Middle frontal gyrus (tissue), 1 donor: ENCODE results near the gene ITPKC.
"Not testable (repeated sequence)": the region's sequence is repeated elsewhere in the genome, so short reads cannot be mapped to it uniquely, and the experiment has no call there.

Experiments
- DNase-seq: peaks from one replicate; pipeline ENCODE4 v3.0.0-alpha.2; 2015; ENCODE audit warnings: low spot score; ENCODE audit errors: extremely low spot score

ITPKC gene

DNA sequence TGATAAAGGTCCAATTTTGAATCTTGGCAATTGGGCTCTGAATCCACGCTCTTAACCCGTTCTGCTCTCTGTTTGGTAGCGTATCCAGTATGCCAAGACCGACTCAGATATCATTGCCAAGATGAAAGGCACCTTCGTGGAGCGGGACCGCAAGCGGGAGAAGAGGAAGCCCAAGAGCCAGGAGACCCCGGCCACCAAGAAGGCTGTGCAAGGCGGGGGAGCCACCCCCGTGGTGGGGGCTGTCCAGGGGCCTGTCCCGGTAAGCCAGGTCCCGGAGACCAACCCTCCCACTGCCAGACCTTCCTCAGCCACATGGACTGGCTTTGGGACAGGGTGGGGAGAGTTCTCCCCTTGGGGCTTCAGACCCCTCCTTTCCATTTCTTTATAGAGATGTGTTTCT, 42.4 kb downstream of the ITPKC start:
- DNase-seq: no peak

DNA sequence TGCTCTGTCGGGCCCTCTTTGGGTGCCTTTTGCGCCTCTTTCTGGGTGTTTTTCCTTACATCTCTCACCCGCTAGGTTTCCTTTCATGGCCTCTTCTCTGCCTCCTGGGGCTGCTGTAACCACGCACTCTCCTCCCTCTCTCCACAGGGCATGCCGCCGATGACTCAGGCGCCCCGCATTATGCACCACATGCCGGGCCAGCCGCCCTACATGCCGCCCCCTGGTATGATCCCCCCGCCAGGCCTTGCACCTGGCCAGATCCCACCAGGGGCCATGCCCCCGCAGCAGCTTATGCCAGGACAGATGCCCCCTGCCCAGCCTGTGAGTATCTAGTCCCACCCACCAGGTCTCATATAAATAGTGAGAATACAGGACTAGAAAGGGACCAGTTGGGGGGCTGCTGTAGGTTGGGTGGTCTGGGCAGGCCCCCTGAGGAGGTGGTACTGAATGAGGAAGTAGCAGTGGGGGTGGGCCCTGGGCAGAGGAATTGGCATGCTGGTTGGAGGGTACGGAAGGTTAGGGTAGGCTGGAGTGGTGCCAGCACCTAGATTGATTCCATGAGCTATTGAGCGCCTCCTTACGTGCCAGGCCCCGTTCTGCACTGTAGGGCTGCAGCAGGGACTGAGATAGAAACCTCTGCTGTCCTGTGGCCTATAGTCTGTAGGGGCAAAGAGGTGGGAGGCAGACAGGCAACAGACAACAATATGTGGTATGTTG, 46.0 kb downstream of the ITPKC start:
- no peak for DNase-seq

DNA sequence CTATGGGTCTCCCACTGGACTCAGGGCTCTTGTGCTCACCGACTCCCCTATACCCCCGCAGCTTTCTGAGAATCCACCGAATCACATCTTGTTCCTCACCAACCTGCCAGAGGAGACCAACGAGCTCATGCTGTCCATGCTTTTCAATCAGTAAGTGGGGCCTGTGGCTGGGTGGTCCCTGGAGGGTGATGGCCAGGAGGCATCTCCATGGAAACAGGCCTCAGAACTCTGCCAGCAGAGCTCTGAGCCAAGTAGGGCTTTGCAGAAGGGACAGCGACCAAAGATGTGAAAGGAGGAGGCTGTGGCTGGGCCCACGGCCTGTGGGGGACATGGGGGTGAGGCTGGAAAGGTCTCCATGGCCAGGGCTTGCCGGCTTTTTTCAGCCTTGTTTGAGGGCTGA, 46.6 kb downstream of the ITPKC start:
- DNase-seq: no peak

DNA sequence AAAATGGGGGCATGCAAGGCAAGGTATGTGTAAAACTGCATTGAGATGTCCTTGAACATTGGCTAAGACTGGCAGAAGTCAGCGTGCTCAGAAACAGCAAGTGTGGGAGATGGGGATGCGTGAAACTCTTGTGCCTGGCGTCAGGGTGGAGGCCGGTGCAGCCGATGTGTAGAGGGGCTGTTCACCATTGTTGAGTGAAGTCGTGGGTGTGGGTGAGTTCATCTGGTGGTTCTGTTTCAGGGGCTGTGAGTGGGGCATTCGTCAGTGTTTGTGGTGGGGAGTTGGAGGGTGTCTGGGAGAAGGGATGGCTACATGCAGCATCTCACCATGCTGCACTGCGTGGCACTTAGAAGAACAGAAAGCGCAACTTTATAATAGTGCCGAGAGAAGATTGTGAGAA, 47.1 kb downstream of the ITPKC start:
- DNase-seq: no peak

DNA sequence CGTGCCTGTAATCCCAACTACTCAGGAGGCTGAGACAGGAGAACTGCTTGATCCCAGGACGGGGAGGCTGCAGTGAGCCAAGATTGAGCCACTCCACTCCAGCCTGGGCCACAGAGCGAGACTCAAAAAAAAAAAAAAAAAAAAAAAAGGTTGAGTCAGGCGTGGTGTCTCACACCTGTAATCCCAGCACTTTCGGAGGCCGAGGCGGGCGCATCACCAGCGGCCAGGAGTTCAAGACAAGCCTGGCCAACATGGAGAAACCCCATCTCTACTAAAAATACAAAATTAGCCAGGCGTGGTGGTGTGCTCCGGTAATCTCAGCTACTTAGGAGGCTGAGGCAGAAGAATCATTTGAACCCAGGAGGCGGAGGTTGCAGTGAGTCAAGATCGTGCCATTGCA, 49.5 kb downstream of the ITPKC start:
- not testable (repeated sequence) for DNase-seq

DNA sequence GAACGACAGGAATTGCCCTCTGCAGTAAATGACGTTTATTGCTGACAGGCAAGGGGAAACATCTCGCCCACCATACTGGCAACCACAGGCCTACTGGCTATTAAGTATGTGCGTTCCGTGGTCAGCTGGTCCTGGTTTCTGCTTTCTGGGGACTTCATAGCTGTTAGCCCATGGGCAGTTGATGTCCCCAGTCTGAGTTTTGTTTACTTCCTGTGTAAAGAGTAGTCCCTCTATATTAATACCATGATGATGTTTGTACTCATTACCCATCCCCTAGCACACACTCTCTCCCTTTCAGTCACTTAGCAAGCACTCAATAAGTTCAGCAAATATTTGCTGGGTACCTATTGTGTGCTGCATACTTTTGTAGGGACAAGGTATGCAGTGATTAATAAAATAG, 52.0 kb downstream of the ITPKC start:
- no peak for DNase-seq

DNA sequence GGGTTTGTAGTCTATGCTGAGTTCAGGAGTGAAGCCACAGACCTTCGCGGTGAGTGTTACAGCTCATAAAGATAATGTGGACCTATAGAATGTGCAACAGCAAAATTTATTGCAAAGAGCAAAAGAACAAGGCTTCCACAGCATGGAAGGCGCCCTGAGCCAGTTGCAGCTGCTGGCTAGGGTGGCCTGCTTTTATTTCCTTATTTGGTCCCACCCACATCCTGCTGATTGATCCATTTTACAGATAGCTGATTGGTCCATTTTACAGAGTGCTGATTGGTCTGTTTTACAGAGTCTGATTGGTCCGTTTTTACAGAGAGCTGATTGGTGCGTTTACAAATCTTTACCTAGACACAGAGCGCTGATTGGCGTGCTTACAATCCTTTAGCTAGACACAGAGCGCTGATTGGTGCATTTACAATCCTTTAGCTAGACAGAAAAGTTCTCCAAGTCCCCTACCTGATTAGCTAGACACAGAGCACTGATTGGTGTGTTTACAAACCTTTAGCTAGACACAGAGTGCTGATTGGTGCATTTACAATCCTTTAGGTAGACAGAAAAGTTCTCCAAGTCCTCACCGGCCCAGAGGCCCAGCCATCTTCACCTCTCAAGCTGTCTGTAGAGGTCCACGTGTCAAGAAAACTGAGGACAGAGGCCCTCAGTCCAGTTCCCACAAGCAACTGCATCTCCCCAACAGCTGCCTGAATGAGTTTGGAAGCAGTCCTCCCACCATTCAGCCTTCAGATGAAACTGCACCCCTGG, 54.4 kb downstream of the ITPKC start:
- DNase-seq: not testable (repeated sequence)

DNA sequence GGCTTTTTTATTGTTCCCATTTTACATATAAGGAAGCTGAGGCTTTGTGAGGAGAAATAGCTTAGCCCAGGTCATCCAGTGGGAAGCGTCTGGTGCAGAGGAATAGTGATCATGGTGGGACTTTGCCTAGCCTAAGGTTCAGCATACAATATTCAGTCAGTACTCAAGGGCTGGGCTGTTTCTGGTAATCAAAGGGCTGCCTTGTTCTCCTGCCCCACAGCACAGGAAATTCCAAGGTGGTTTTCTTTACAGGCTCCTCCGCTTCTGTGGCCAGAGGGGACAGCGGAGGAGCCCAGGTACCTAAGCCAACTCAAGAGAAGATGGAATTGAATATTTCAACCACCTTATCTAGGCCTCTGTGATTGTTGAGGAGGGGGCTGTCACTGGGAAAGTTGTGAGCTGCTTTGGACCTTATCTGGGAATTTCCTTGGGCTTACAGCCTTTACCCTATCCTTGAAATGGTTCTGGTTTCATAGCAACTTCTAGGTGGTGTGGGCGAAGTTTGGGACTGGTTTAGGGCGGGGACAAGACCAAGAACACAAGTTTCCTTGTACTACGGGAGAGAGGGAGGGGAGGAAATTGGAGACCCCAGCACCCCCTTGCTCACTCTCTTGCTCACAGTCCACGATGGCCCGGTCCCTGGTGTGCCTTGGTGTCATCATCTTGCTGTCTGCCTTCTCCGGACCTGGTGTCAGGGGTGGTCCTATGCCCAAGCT, 58.2 kb downstream of the ITPKC start, which contains the start of gene MIA:
Gene MIA (plus strand): TSS at position 606 of the 716 bp plus-strand sequence. CDS start 22 bp downstream, at position 628.
- DNase-seq: no peak

DNA sequence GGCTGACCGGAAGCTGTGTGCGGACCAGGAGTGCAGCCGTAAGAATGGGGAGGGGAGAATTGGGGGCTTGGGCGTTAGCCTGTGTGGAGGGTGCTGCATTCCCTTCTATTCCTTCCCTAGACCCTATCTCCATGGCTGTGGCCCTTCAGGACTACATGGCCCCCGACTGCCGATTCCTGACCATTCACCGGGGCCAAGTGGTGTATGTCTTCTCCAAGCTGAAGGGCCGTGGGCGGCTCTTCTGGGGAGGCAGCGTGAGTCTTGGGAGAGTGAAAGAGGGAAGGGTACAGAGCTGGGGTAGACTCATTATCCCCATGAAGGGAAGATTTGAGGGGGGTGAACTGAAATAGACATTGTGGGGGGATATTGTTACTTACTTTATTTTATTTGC, 58.7 kb downstream of the ITPKC start:
- no peak for DNase-seq

DNA sequence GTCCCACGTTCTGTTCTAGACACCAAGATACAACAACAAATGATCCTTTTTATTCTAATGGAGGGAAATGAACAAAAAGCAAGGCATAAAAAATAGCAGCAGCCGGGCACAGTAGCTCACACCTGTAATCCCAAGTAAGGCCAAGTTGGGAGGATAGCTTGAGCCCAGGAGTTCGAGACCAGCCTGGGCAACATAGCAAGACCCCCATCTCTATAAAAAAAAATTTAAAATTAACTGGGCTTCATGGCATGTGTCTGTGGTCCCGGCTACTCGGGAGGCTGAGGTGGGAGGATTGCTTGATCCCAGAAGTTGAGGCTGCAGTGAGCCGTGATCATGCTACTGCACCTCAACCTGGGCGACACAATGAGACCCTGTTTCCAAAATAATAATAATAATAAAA, 59.5 kb downstream of the ITPKC start:
- no peak for DNase-seq

DNA sequence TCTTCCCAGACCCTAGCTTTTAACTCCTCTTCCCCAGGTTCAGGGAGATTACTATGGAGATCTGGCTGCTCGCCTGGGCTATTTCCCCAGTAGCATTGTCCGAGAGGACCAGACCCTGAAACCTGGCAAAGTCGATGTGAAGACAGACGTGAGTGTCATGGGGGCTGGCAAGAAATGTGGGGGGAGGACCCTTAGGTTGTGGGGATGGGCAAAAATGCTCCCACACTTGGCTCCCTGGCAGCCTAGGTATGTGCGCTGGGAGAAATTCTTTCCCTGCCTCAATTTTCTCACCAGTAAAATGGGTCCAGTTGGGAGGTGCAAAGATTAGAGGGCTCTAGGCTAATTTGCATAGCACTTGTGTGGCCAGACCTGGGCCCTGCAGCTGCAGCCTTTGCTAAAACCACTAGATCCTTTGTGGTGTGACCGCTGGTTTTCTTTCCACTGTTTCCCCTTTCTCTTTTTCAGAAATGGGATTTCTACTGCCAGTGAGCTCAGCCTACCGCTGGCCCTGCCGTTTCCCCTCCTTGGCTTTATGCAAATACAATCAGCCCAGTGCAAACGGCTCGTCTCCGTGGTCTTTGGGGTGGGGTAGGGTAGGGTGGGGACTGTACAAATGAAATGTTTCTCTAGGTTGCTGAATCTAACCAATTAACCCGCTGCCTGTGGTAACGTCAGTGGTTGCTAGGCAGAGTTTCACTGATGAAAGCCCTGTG, 60.2 kb downstream of the ITPKC start:
- DNase-seq: peak; percentile 83

DNA sequence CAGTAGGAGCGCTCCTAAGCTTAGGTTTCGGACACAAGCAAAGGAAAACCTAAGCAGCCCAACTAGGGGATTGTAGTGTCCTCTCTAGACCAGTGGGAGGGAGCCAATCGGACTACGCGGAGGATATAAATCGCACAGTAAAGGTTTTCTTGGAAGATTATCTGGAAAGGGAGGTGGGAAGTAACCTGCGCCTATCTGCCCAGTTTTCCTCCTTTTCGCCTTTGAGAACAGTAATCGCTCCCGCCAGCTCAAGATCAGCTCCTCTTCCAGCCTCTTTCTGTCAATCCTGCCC, 60.7 kb downstream of the ITPKC start:
- DNase-seq: no peak

DNA sequence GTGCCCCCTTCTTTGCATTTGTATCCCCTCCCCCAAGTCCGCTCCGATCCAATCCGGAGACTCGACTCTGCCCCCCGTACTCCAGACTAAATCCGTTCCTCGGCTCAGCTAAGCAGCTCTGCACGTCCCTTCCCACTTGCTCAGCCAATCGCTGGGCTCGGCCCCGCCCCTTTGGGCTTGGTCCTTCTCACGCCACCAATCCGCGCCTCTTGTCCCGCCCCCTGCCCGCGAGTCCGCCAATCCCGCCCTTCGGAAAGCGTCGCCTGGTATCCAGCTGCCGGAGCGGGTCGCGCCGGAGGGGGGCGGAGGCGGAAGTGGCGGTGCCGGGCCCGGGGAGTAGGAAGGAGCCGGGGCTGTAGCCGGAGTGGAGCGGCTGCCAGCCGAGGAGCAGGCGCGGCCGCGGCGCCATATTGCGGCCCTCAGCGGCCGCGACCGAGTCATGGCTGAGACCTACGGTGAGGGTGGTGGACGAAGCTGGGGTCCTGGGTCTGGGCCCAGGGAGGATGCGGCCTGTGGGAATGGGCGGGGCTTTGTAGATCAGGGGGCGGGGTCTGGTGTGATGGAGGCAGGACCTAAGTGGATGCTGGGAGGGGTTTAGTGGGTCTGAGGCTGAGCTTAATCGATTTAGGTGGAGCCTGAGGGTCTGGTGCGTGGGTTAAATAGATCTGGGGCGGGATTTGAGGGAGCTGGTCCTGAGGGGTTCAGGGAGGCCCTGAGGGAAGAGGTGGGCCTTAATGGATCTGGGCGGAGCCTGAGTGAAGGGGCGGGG, 61.2 kb downstream of the ITPKC start, which contains the start of gene RAB4B:
Gene RAB4B (plus strand): TSS at position 311 of the 769 bp plus-strand sequence. CDS start 129 bp downstream, at position 440.
- DNase-seq: peak; percentile 99

DNA sequence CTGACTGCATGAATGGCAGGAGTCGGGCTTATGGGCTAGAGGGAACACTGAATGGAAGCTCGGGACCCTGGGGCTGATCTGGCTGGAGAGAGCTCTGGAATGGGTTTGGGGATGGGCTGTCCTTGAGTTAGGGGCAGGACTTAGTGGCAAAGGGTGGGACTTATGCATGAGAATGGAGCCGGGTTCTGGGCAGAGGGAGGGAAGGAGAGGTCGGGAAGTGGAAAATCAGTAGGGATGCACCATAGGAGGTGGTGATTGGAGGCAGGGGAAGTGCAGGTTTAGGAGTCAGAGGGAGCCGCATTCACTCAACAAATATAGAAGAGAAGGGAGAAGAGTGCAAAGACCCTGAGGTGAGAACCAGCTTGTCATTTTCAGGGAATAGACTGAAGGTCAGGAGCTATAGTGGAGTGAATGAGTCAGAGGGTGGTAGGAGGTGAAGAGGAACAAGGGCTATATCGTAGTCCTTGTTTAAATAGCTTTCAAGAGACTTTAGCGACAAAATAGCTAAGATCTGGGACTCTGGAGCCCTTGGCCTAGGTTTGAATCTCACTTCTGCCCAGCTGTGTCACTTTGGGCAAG, 61.9 kb downstream of the ITPKC start:
- DNase-seq: no peak

DNA sequence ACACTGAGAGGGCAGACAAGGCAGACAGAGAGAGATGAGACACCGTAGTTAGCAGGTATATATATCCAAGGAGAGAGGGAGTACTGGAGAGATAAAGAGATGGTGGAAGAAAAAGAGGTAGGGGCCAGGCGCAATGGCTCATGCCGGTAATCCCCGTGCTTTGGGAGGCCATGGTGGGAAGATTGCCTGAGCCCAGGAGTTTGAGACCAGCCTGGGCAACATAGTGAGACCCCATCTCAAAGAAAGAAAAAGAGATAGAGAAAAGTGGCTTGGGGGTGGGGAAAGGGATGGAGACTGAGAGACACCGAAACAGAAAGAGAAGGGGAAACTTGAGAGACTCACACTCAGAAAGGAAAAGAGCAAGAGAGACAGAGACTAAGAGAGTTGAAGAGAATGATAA, 63.7 kb downstream of the ITPKC start:
- no peak for DNase-seq

DNA sequence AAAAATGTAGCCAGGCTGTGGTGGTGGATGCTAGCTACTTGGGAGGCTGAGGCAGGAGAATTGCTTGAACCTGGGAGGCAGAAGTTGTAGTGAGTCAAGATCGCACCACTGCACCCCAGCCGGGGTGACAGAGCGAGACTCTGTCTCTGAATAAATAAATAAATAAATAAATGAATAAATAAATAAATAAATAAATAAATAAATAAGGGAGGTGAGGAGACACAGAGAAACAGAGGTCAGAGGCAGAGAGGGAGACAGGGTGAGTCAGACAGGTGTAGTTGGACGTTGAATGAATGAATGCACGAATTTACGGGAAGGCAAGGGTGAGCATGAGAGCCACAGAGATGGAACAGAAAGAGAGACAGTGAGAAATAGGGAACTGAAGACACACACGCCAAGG, 64.2 kb downstream of the ITPKC start:
- DNase-seq: no peak

DNA sequence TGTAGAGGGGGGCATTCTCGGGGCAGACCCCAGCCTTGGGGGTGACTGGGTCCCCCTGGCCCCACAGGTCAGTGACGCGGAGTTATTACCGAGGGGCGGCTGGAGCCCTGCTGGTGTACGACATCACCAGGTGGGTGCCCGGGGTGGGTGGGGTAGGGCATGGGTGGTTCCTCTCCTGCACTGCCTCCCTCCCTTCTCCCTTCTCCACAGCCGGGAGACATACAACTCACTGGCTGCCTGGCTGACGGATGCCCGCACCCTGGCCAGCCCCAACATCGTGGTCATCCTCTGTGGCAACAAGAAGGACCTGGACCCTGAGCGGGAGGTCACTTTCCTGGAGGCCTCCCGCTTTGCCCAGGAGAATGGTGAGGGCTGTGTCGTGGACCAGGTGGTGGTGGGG, 66.8 kb downstream of the ITPKC start:
- DNase-seq: no peak

DNA sequence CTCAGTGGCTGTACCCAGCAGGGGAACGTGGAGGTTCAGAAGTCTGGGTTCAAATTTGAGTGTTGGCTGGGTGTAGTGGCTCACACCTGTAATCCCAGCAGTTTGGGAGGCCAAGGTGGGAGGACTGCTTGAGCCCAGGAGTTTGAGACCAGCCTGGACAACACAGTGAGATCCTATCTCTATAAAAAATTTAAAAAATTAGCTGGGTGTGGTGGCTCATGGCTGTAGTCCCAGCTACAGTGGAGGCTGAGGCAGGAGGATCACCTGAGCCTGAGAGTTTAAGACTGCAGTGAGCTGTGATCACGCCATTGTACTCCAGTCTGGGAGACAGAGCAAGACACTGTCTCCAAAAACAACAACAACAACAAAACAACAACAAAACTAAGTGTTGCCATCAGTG, 67.2 kb downstream of the ITPKC start:
- not testable (repeated sequence) for DNase-seq

DNA sequence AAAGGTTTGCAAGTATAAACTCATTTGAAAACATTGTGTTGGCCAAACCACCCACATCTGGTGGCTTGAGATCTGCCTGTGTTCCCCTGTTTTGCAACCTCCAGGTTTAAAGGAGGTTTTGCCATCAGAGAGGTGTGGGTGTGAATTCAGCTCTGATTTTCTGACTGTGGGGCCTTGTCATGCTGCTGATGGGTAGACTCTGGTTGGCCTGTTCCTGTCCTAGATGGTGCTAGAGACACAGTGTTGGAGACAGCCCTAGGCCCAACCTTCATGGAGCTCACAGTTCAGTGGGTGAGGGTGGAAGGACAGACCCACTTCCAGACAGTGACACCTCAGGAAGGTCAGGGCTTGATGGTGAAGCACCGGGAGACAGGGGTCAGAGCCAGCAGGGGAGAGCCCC, 68.6 kb downstream of the ITPKC start:
- DNase-seq: no peak
